MCF 10A (cell line): ENCODE data around the gene ADAMTS14. TPM values are rescaled to one million over a fixed set of nuclear protein-coding genes. Genes with fewer than 3 reads are reported as not detected.

Source experiments
- BruUV-seq: library from RNA; stranded (reverse); fragments of 400-500 nt; replicated peaks from 2 replicates; lab custom pipeline; 2021; lab: Mats Ljungman, UMichigan
- CTCF ChIA-PET: fragments of 300-600 bp; sonication (Branson Sonifier 250); formaldehyde crosslinking; extraction: SDS; loops from one replicate; lab custom pipeline; 2021; ENCODE audit warnings: antibody characterized with exemption, inconsistent platforms; lab: Yijun Ruan, JAX
- POLR2A ChIA-PET: fragments of 300-600, 350-650 bp; sonication (Branson Sonifier 250); formaldehyde crosslinking; extraction: SDS; loops from one replicate; lab custom pipeline; 2020; ENCODE audit warnings: antibody characterized with exemption, inconsistent platforms; lab: Yijun Ruan, JAX
- DNase-seq: peaks from one replicate; pipeline ENCODE4 v3.0.0-alpha.2; 2018; ENCODE audit not compliant: unreplicated experiment
- H3K27ac Mint-ChIP-seq: one replicate; pipeline ENCODE4 v1.8.0; 2022; ENCODE audit warnings: mild to moderate bottlenecking, low read depth, mixed read lengths; ENCODE audit not compliant: unreplicated experiment
- H3K27me3 Mint-ChIP-seq: one replicate; pipeline ENCODE4 v1.8.0; 2022; ENCODE audit warnings: mixed read lengths; ENCODE audit not compliant: insufficient read depth, unreplicated experiment
- H3K36me3 Mint-ChIP-seq: one replicate; pipeline ENCODE4 v1.8.0; 2022; ENCODE audit warnings: mild to moderate bottlenecking, moderate library complexity, mixed read lengths; ENCODE audit not compliant: insufficient read depth, unreplicated experiment
- H3K4me1 Mint-ChIP-seq: one replicate; pipeline ENCODE4 v1.8.0; 2022; ENCODE audit warnings: mixed read lengths; ENCODE audit not compliant: insufficient read depth, unreplicated experiment
- H3K4me3 Mint-ChIP-seq: one replicate; pipeline ENCODE4 v1.8.0; 2022; ENCODE audit warnings: mild to moderate bottlenecking, moderate library complexity, mixed read lengths; ENCODE audit not compliant: unreplicated experiment
- H3K9me3 Mint-ChIP-seq: one replicate; pipeline ENCODE4 v1.8.0; 2022; ENCODE audit warnings: mixed read lengths; ENCODE audit not compliant: unreplicated experiment
- CTCF ChIP-seq: fragments of 200-600 bp; IDR thresholded peaks from one replicate; pipeline ENCODE4 v1.8.0; 2022; ENCODE audit warnings: antibody characterized with exemption, mild to moderate bottlenecking; ENCODE audit not compliant: unreplicated experiment
- intact Hi-C: fragments of 100-400 bp; cut with micrococcal nuclease; formaldehyde crosslinking; loops from 2 replicates; pipeline ENCODE4 v1.14.1; 2022
- total RNA-seq: library from RNA; stranded (reverse); gene quantifications from 2 replicates; pipeline ENCODE4 v1.2.3, GENCODE V29; 2022

ADAMTS14 gene
- total RNA-seq, 1 experiment from 2014 or later, result not detected

GRCh38 chr10:70655316-70655715 is 17.0 kb upstream of the ADAMTS14 start:
- H3K27ac Mint-ChIP-seq, result no peak overlapping the region
- POLR2A ChIA-PET, result no interaction called here
- no peak for DNase-seq
- CTCF ChIA-PET, result no interaction called here
- H3K36me3 Mint-ChIP-seq, result no peaks in the 10 kb centered on the region
- no peaks in the 10 kb centered on the region for H3K27me3 Mint-ChIP-seq
- H3K4me1 Mint-ChIP-seq, result peaks cover 29% of the 10 kb centered on the region
- H3K9me3 Mint-ChIP-seq, result no peaks in the 10 kb centered on the region
- H3K4me3 Mint-ChIP-seq, result no peak overlapping the region
- intact Hi-C loops, result no loop called here
- TF ChIP-seq CTCF, result no peak
- no TSS peak for BruUV-seq

- CTCF ChIA-PET, result interaction anchor here (1.2 to 1.4 kb wide), 2 partner anchors 102 to 108 kb away, joined by 3 to 4 read pairs; no protein-coding TSS in a partner anchor
- no peak overlapping the region for H3K27ac Mint-ChIP-seq
- H3K9me3 Mint-ChIP-seq, result no peaks in the 10 kb centered on the region
- no peak overlapping the region for H3K4me3 Mint-ChIP-seq
- TF ChIP-seq CTCF, result no peak
- no TSS peak for BruUV-seq
- POLR2A ChIA-PET, result interaction anchor here (0.5 kb wide), 1 partner anchor 55 kb away, joined by 5 read pairs; no protein-coding TSS in a partner anchor
- peak; percentile 92 for DNase-seq
- intact Hi-C loops, result loop anchor here (1.0 kb wide), 1 partner anchor 17 kb away; no protein-coding TSS in a partner anchor
- no peaks in the 10 kb centered on the region for H3K27me3 Mint-ChIP-seq
- no peaks in the 10 kb centered on the region for H3K36me3 Mint-ChIP-seq
- peaks cover 25% of the 10 kb centered on the region for H3K4me1 Mint-ChIP-seq
Measured at GRCh38 chr10:70656489-70656888, 15.8 kb upstream of the ADAMTS14 start.

- H3K4me3 Mint-ChIP-seq, result no peak overlapping the region
- no peaks in the 10 kb centered on the region for H3K27me3 Mint-ChIP-seq
- no peak overlapping the region for H3K27ac Mint-ChIP-seq
- POLR2A ChIA-PET, result interaction anchor here (0.5 kb wide), 1 partner anchor 55 kb away, joined by 5 read pairs; no protein-coding TSS in a partner anchor
- CTCF ChIA-PET, result interaction anchor here (1.4 kb wide), 1 partner anchor 102 kb away, joined by 3 read pairs; no protein-coding TSS in a partner anchor
- no peaks in the 10 kb centered on the region for H3K36me3 Mint-ChIP-seq
- H3K9me3 Mint-ChIP-seq, result no peaks in the 10 kb centered on the region
- no TSS peak for BruUV-seq
- H3K4me1 Mint-ChIP-seq, result peaks cover 22% of the 10 kb centered on the region
- TF ChIP-seq CTCF, result no peak
- intact Hi-C loops, result no loop called here
- DNase-seq, result no peak
Measured at GRCh38 chr10:70657041-70657440, 15.3 kb upstream of the ADAMTS14 start.

- TF ChIP-seq CTCF, result no peak
- H3K36me3 Mint-ChIP-seq, result no peaks in the 10 kb centered on the region
- peaks cover 12% of the 10 kb centered on the region for H3K4me1 Mint-ChIP-seq
- no peak overlapping the region for H3K27ac Mint-ChIP-seq
- no peaks in the 10 kb centered on the region for H3K27me3 Mint-ChIP-seq
- no peak overlapping the region for H3K4me3 Mint-ChIP-seq
- intact Hi-C loops, result no loop called here
- CTCF ChIA-PET, result interaction anchor here (0.6 to 1.2 kb wide), 2 partner anchors 10 to 138 kb away, joined by 3 to 4 read pairs; no protein-coding TSS in a partner anchor
- no TSS peak for BruUV-seq
- POLR2A ChIA-PET, result no interaction called here
- no peaks in the 10 kb centered on the region for H3K9me3 Mint-ChIP-seq
- DNase-seq, result no peak
Measured at GRCh38 chr10:70658582-70659136, 13.6 kb upstream of the ADAMTS14 start.
